GM12873 (cell line): ENCODE data around the gene PIP4K2A.

ENCODE experiments used
- CTCF ChIP-seq: IDR thresholded peaks from 2 replicates; pipeline ENCODE4 v1.5.1; 2012; ENCODE audit warnings: low read depth, mild to moderate bottlenecking, moderate library complexity, low read length, control low read depth; ENCODE audit not compliant: insufficient read depth; ENCODE audit errors: missing control alignments

The PIP4K2A gene

GRCh38 chr10:22545643-22546042, 168.7 kb downstream of the PIP4K2A start:
- TF ChIP-seq CTCF, result no peak

- no peak for TF ChIP-seq CTCF
Observed at GRCh38 chr10:22544325-22545068, 169.9 kb downstream of the PIP4K2A start.

- no peak for TF ChIP-seq CTCF
Observed at GRCh38 chr10:22542773-22543172, 171.6 kb downstream of the PIP4K2A start.

GRCh38 chr10:22541900-22542299, 172.5 kb downstream of the PIP4K2A start:
- TF ChIP-seq CTCF, result no peak

GRCh38 chr10:22539579-22540298, 174.6 kb downstream of the PIP4K2A start:
- TF ChIP-seq CTCF, result no peak

- no peak for TF ChIP-seq CTCF
Observed at GRCh38 chr10:22537810-22538209, 176.6 kb downstream of the PIP4K2A start.

- TF ChIP-seq CTCF, result no peak
Observed at GRCh38 chr10:22536620-22537019, 177.8 kb downstream of the PIP4K2A start.
